K562 (cell line): ENCODE results near the gene IGDCC3. TPM values are rescaled to one million over a fixed set of nuclear protein-coding genes. Genes with fewer than 3 reads are reported as not detected.
A peak's percentile ranks its signal among the peaks of the same experiment; 100 is the strongest.

Experiments used
- ATAC-seq: fragments of 200-7000 bp; cut with Tn5 transposase; 3 replicates; pipeline ENCODE4 v1.9.1; 2020; ENCODE audit warnings: moderate library complexity
- BruUV-seq: library from RNA; stranded (reverse); fragments of 400-500 nt; replicated peaks from 2 replicates; lab custom pipeline; 2021; lab: Mats Ljungman, UMichigan
- CTCF ChIA-PET: fragments of 300-600 bp; formaldehyde crosslinking; extraction: SDS; loops from one replicate; lab custom pipeline; 2021; ENCODE audit warnings: low intra/inter-chr PET ratio; lab: Yijun Ruan, JAX
- POLR2A ChIA-PET: fragments of 300-600, 350-650 bp; sonication (Branson Sonifier 250); formaldehyde crosslinking; extraction: SDS; loops from one replicate; lab custom pipeline; 2021; ENCODE audit warnings: antibody characterized with exemption, inconsistent platforms; lab: Yijun Ruan, JAX
- DNase-seq, 4 experiments: peaks; one replicate each; pipeline versions ENCODE4 v3.0.0 to v3.0.0-alpha.2; 2011 to 2018; ENCODE audit warnings: low spot score in 3 of 4, mixed read lengths in 3 of 4; ENCODE audit errors: extremely low read depth in 1 of 4
- FAIRE-seq: peaks from 2 replicates; lab custom pipeline; 2011; peaks lifted over from hg19 to GRCh38; lab: Jason Lieb, UNC
- H2AFZ ChIP-seq: 2 replicates; pipeline ENCODE4 v1.6.0; 2011; ENCODE audit warnings: low read depth, low read length, control low read depth, inconsistent platforms
- H3K27ac ChIP-seq: fragments of 200-600 bp; 3 replicates; pipeline ENCODE4 v1.8.0; 2011; ENCODE audit warnings: low read depth, mild to moderate bottlenecking, control low read depth, inconsistent platforms, low read length, moderate library complexity, mixed read lengths; ENCODE audit errors: extremely low read depth
- H3K27me3 ChIP-seq, 2 experiments: fragments of 300-600 bp in 1 of 2; 2 replicates in 1 of 2; 3 replicates in 1 of 2; pipeline versions ENCODE4 v1.6.0 to v1.8.0; 2011; ENCODE audit warnings: inconsistent platforms in 2 of 2, low read length in 2 of 2, mild to moderate bottlenecking in 1 of 2, mixed read lengths in 1 of 2, moderate library complexity in 1 of 2; ENCODE audit not compliant: control insufficient read depth in 2 of 2, insufficient read depth in 2 of 2
- H3K36me3 ChIP-seq: fragments of 300-600 bp; 3 replicates; pipeline ENCODE4 v1.8.0; 2011; ENCODE audit warnings: mild to moderate bottlenecking, low read length, inconsistent platforms; ENCODE audit not compliant: control insufficient read depth, insufficient read depth
- H3K4me1 ChIP-seq, 2 experiments: fragments of 200-600 bp in 1 of 2; replicated peaks in 1 of 2; 2 replicates in 1 of 2; 3 replicates in 1 of 2; pipeline versions ENCODE4 v1.5.1 to v1.8.0; 2011; ENCODE audit warnings: inconsistent platforms in 2 of 2, low read length in 2 of 2, mild to moderate bottlenecking in 1 of 2, mixed read lengths in 1 of 2, moderate library complexity in 1 of 2; ENCODE audit not compliant: control insufficient read depth in 2 of 2, insufficient read depth in 2 of 2
- H3K4me2 ChIP-seq: 2 replicates; pipeline ENCODE4 v1.6.1; 2011; ENCODE audit warnings: low read length, control low read depth, inconsistent platforms, mixed read lengths; ENCODE audit not compliant: insufficient read depth
- H3K4me3 ChIP-seq: fragments of 200-600 bp; sonication (generic), shearing (Covaris generic); 2 replicates; pipeline ENCODE4 v1.5.1; 2016; ENCODE audit warnings: control low read depth, inconsistent platforms
- H3K79me2 ChIP-seq: fragments of 200-600 bp; 3 replicates; pipeline ENCODE4 v1.8.0; 2011; ENCODE audit warnings: low read length, inconsistent platforms; ENCODE audit not compliant: control insufficient read depth, insufficient read depth
- H3K9ac ChIP-seq, 2 experiments: 2 replicates each; pipeline versions ENCODE4 v1.6.0 to v1.6.1; 2011; ENCODE audit warnings: low read depth in 2 of 2, low read length in 2 of 2, control low read depth in 1 of 2, inconsistent platforms in 1 of 2, mild to moderate bottlenecking in 1 of 2, mixed read lengths in 1 of 2; ENCODE audit not compliant: insufficient read depth in 1 of 2
- H3K9me1 ChIP-seq: one replicate; pipeline ENCODE4 v1.6.0; 2011; ENCODE audit warnings: inconsistent platforms, mild to moderate bottlenecking, low read length, moderate library complexity; ENCODE audit not compliant: control insufficient read depth, insufficient read depth
- H3K9me3 ChIP-seq: replicated peaks from 2 replicates; pipeline ENCODE4 v1.5.1; 2011; ENCODE audit warnings: low read depth, low read length, inconsistent platforms; ENCODE audit not compliant: control insufficient read depth, insufficient read depth
- H4K20me1 ChIP-seq: replicated peaks from 2 replicates; pipeline ENCODE4 v1.6.1; 2011; ENCODE audit warnings: low read length, inconsistent platforms, mixed read lengths; ENCODE audit not compliant: control insufficient read depth, insufficient read depth
- ARNT ChIP-seq, 2 experiments: fragments of 450-650 bp; IDR thresholded peaks; 2 replicates each; pipeline ENCODE4 v1.6.1; 2016; ENCODE audit warnings: mild to moderate bottlenecking in 1 of 2
- CBFB ChIP-seq: sonication (generic); formaldehyde crosslinking; IDR thresholded peaks from 2 replicates; pipeline ENCODE4 v1.4.0; 2020; ENCODE audit warnings: mild to moderate bottlenecking, missing genetic modification reagents
- CBX8 ChIP-seq: fragments of 200-600 bp; sonication (generic); IDR thresholded peaks from 2 replicates; pipeline ENCODE4 v1.6.1; 2012; ENCODE audit warnings: borderline replicate concordance, mixed run types, low read depth, mild to moderate bottlenecking, moderate library complexity, mixed read lengths, low read length, control low read depth, inconsistent platforms; ENCODE audit not compliant: poor library complexity, severe bottlenecking; ENCODE audit errors: extremely low read depth
- MTA2 ChIP-seq: fragments of 450-650 bp; IDR thresholded peaks from 2 replicates; pipeline ENCODE4 v1.6.1; 2016; ENCODE audit warnings: low read depth
- SMAD3 ChIP-seq: fragments of 450-650 bp; formaldehyde crosslinking; conservative IDR thresholded peaks from 2 replicates; pipeline ENCODE4 v1.4.0; 2020; ENCODE audit warnings: mild to moderate bottlenecking
- XRCC4 ChIP-seq: IDR thresholded peaks from one replicate; pipeline ENCODE4 v1.6.1; 2011; ENCODE audit not compliant: insufficient read depth, insufficient read length; ENCODE audit errors: extremely low read depth
- WGBS: fragments of 100-300 bp; shearing (Covaris generic); methylation state at CpG from one replicate; pipeline ENCODE4 v1.1.6; 2016; ENCODE audit warnings: low coverage, mixed read lengths; ENCODE audit not compliant: insufficient coverage; ENCODE audit errors: missing lambda C conversion rate; 5-methylcytosine and 5-hydroxymethylcytosine counted together
- in situ Hi-C: fragments of 300-500 bp; cut with MboI; formaldehyde crosslinking; loops from 4 replicates; pipeline ENCODE4 v1.15.0; 2018; ENCODE audit warnings: inconsistent platforms, mixed read lengths
- intact Hi-C: fragments of 100-400 bp; cut with micrococcal nuclease; formaldehyde crosslinking; loops from 2 replicates; pipeline ENCODE4 v1.14.2; 2022
- polyA plus RNA-seq, 8 experiments: library from polyadenylated mRNA; depleted of rRNA in 4 of 8; stranded (reverse) in 5 of 8; unstranded in 3 of 8; fragments of >200 nt; fragmentation: Nextera tagmentation in 2 of 8; fragmentation: Illumina TruSeq in 1 of 8; extraction: Ambion mirVana in 2 of 8; extraction: Trizol in 1 of 8; gene quantifications; 2 replicates each; pipeline versions ENCODE4 v1.2.1 to v1.2.3, GENCODE V29; 2011 to 2014; ENCODE audit warnings: inconsistent platforms in 1 of 8, missing spikeins in 1 of 8
- total RNA-seq, 7 experiments: library from RNA; depleted of rRNA in 6 of 7; stranded (reverse); fragments of >200 nt in 6 of 7; fragmentation: Illumina TruSeq in 2 of 7; extraction: Trizol in 2 of 7; gene quantifications; 2 replicates each; pipeline versions ENCODE4 v1.2.1 to v1.2.3, GENCODE V29; 2011 to 2021; ENCODE audit warnings: low replicate concordance in 1 of 7
- TF ChIP-seq, protein P1 (sequence below): fragments of 250-450 bp; sonication (Bioruptor Pico); IDR thresholded peaks from 2 replicates; pipeline ENCODE4 v1.4.0; 2020; ENCODE audit warnings: mild to moderate bottlenecking, moderate library complexity

Gene IGDCC3
- total and polyA plus RNA-seq, 9 of the 15 experiments (the other 6 are each of a cell fraction or from before 2014, with no cell fraction given): not detected

DNA sequence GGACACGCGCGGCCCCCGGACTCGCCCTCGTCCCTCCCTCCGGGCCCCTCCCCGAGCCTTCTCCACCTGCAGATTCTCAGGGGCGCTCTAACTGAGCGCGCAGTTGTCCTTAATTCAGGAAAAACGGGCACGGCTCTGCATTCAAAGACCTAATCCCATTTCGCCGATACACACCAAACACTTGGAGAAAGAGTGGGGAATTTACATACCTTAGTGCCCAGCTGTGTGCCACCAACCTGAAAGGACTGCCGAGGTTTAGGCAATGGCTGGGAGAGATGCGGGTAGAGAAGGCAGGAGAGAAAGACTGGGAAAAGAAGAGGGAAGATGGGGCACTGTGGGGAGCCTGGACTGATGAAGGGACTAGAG, 21.8 kb downstream of the IGDCC3 start:
- no peaks in the 10 kb centered on the region for H3K79me2 ChIP-seq
- intact Hi-C loops: no loop called here
- H4K20me1 ChIP-seq: no peaks in the 10 kb centered on the region
- DNase-seq (no peak), ATAC-seq (no peak), FAIRE-seq (no peak)
- no peaks in the 10 kb centered on the region for H3K9me1 ChIP-seq
- no TSS peak for BruUV-seq
- no peak overlapping the region for H2AFZ ChIP-seq
- H3K9ac ChIP-seq: peak overlapping the region in 1 of 2 experiments; percentile 68; a peak in 1 of 4 replicates
- ChIA-PET CTCF (no interaction called here), POLR2A (no interaction called here)
- no peaks in the 10 kb centered on the region for H3K9me3 ChIP-seq
- H3K27me3 ChIP-seq: peaks cover 23 to 25% of the 10 kb centered on the region in 2 experiments
- no peak overlapping the region for H3K27ac ChIP-seq
- H3K4me3 ChIP-seq: no peak overlapping the region
- in situ Hi-C loops: no loop called here
- H3K4me1 ChIP-seq: peaks cover 0 to 11% of the 10 kb centered on the region in 2 experiments; a peak in 4 of 5 replicates
- no peak overlapping the region for H3K4me2 ChIP-seq
- no peaks in the 10 kb centered on the region for H3K36me3 ChIP-seq
- TF ChIP-seq ARNT (IDR thresholded peaks at IDR 0.05): no peak
- no peak for TF ChIP-seq MTA2
- TF ChIP-seq, protein P1, sequence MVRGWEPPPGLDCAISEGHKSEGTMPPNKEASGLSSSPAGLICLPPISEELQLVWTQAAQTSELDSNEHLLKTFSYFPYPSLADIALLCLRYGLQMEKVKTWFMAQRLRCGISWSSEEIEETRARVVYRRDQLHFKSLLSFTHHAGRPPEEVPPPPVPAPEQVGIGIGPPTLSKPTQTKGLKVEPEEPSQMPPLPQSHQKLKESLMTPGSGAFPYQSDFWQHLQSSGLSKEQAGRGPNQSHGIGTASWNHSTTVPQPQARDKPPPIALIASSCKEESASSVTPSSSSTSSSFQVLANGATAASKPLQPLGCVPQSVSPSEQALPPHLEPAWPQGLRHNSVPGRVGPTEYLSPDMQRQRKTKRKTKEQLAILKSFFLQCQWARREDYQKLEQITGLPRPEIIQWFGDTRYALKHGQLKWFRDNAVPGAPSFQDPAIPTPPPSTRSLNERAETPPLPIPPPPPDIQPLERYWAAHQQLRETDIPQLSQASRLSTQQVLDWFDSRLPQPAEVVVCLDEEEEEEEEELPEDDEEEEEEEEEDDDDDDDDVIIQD (CRISPR knock-in tag): no peak
- TF ChIP-seq CBX8: peak; percentile 46
- TF ChIP-seq CBFB (CRISPR knock-in tag): no peak
- TF ChIP-seq XRCC4: no peak
- TF ChIP-seq SMAD3 (CRISPR knock-in tag): no peak
- 22% methylated on average over 17 of the region's 17 CpGs for WGBS
